ENCODE data around the gene PLA2G4B. TPM values are rescaled to one million over a fixed set of nuclear protein-coding genes. Genes with fewer than 3 reads are reported as not detected.

Gene PLA2G4B
- total and polyA plus RNA-seq, 10 of the 15 experiments (the other 5 are each of a cell fraction or from before 2014, with no cell fraction given): 0.22 to 6.6 (median 2.9) TPM

DNA sequence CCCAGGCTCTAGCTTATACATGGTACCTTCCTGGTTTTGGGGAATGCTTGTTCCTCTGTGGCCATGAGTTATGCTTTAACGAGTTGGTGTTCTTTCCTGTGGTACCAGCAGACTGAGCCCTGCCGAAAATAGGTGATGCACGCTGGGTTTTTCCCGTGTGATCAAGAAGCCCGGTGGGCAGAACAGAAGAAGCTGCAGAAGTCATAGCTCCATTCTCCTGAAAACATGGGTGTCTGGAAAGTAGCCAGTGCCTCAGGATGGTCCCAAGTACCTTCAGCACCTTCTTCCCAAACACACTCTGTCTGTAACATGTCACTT, 39.2 kb upstream of the PLA2G4B start:
- BruUV-seq (replicated peaks): no TSS peak
- intact Hi-C loops (cut with micrococcal nuclease; ENCODE audit: unreplicated experiment): no loop called here
- POLR2A ChIA-PET: interaction anchor here (0.6 to 7.0 kb wide), 4 partner anchors 8 to 942 kb away, joined by 3 to 32 read pairs (median 5); partner anchors contain the start of gene MAPKBP1
- RAD21 ChIA-PET (ENCODE audit: unreplicated experiment): interaction anchor here (0.9 to 2.7 kb wide), 6 partner anchors 11 to 26 kb away, joined by 3 to 41 read pairs (median 4); partner anchors contain the start of gene MAPKBP1
- no peaks in the 10 kb centered on the region for H3K27me3 ChIP-seq (replicated peaks in 1 of 2; ENCODE audit: control insufficient read depth in 2 of 2, insufficient read depth in 2 of 2, low read length in 1 of 2)
- WGBS (ENCODE audit: insufficient coverage, insufficient replicate concordance, low lambda C conversion rate, missing lambda C conversion rate): 3% methylated on average over 5 of the region's 5 CpGs
- in situ Hi-C loops (cut with MboI): no loop called here
- peak overlapping the region; percentile 34; the same call in 1 of the 2 replicates for H3K4me2 ChIP-seq (ENCODE audit: control insufficient read depth, insufficient read depth)
- H4K20me1 ChIP-seq (ENCODE audit: control insufficient read depth, insufficient read depth): no peaks in the 10 kb centered on the region
- TF ChIP-seq KAT2A (conservative IDR thresholded peaks at IDR 0.05; ENCODE audit: control insufficient read depth, low read depth, low read length): no peak
- 0 out of 2 replicates have a peak, but pooled peaks have one; percentile 11 for TF ChIP-seq NR2F1 (conservative IDR thresholded peaks at IDR 0.05)
- 0 out of 2 replicates have a peak, but pooled peaks have one; percentile 22 for TF ChIP-seq IKZF1 (conservative IDR thresholded peaks at IDR 0.05)
- TF ChIP-seq, protein P1, sequence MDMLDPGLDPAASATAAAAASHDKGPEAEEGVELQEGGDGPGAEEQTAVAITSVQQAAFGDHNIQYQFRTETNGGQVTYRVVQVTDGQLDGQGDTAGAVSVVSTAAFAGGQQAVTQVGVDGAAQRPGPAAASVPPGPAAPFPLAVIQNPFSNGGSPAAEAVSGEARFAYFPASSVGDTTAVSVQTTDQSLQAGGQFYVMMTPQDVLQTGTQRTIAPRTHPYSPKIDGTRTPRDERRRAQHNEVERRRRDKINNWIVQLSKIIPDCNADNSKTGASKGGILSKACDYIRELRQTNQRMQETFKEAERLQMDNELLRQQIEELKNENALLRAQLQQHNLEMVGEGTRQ (IDR thresholded peaks at IDR 0.05; ENCODE audit: borderline replicate concordance, low read depth, low read length): no peak
- H3K79me2 ChIP-seq (ENCODE audit: control insufficient read depth, insufficient read depth, low read length): peaks cover 5% of the 10 kb centered on the region
- ATAC-seq (peak; percentile 62; the same call in 1 of the 3 replicates), FAIRE-seq (peak; percentile 74), DNase-seq (ENCODE audit: low read depth, low spot score) (peak; percentile 50)
- CTCF ChIA-PET: interaction anchor here (0.7 to 5.7 kb wide), 4 partner anchors 10 to 25 kb away, joined by 3 to 66 read pairs (median 4); partner anchors contain the start of gene MAPKBP1
- SMC1A ChIA-PET (ENCODE audit: uncharacterized antibody, unreplicated experiment): interaction anchor here (0.6 to 5.9 kb wide), 7 partner anchors 9 to 26 kb away, joined by 3 to 72 read pairs (median 6); partner anchors contain the start of gene MAPKBP1
- 0 out of 2 replicates have a peak overlapping the region, but pooled peaks have one; percentile 29 for H3K9ac ChIP-seq (ENCODE audit: control insufficient read depth, insufficient read depth, low read length)
- no peaks in the 10 kb centered on the region; the same call in 2 of the 3 replicates for H3K9me3 ChIP-seq (replicated peaks; ENCODE audit: control insufficient read depth, insufficient read depth, low read length)
- peaks cover 0 to 4% of the 10 kb centered on the region in 2 experiments; a peak in 2 of 4 replicates for H3K36me3 ChIP-seq (ENCODE audit: control insufficient read depth in 2 of 2, insufficient read depth in 2 of 2, low read length in 1 of 2)
- H3K4me1 ChIP-seq (ENCODE audit: control insufficient read depth, insufficient read depth, low read length): peaks cover 26% of the 10 kb centered on the region
- H3K27ac ChIP-seq (ENCODE audit: control insufficient read depth, insufficient read depth): 0 out of 2 replicates have a peak overlapping the region, but pooled peaks have one; percentile 3
- H2AFZ ChIP-seq (ENCODE audit: control insufficient read depth, low read depth, low read length): peak overlapping the region; percentile 30; the same call in 1 of the 2 replicates
- no peak overlapping the region for H3K4me3 ChIP-seq

DNA sequence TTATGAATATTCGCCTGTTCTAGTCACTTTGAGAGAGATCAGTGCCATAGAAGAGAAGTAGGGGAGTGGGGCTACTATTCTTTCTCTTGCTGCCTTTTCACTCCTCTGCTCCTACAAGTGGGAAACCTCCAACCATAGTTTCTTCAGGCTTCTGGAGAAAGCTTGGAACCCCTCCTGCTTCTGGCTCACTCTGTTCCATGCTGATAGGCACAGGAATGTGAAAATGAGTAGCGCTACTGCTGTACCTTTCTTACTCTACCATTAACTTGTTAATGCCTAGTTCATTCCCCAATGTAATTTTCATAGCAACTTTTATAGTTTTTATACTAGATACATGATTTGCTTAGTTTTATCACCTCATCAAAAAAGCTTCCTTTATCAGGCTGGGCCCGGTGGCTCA, 37.5 kb upstream of the PLA2G4B start:
- Histone ChIP-seq H3K27me3 (replicated peaks in 1 of 2; ENCODE audit: control insufficient read depth in 2 of 2, insufficient read depth in 2 of 2, low read length in 1 of 2) (no peaks in the 10 kb centered on the region), H3K9me3 (replicated peaks; ENCODE audit: control insufficient read depth, insufficient read depth, low read length) (no peaks in the 10 kb centered on the region; the same call in 2 of the 3 replicates), H3K4me2 (ENCODE audit: control insufficient read depth, insufficient read depth) (no peak overlapping the region), H3K4me3 (no peak overlapping the region), H4K20me1 (ENCODE audit: control insufficient read depth, insufficient read depth) (no peaks in the 10 kb centered on the region), H3K79me2 (ENCODE audit: control insufficient read depth, insufficient read depth, low read length) (no peaks in the 10 kb centered on the region; the same call in 1 of the 2 replicates), H2AFZ (ENCODE audit: control insufficient read depth, low read depth, low read length) (no peak overlapping the region), H3K9ac (ENCODE audit: control insufficient read depth, insufficient read depth, low read length) (no peak overlapping the region), H3K27ac (ENCODE audit: control insufficient read depth, insufficient read depth) (no peak overlapping the region), H3K4me1 (ENCODE audit: control insufficient read depth, insufficient read depth, low read length) (peaks cover 20% of the 10 kb centered on the region), H3K36me3 (ENCODE audit: control insufficient read depth in 2 of 2, insufficient read depth in 2 of 2, low read length in 1 of 2) (peaks cover 0 to 4% of the 10 kb centered on the region in 2 experiments; a peak in 2 of 4 replicates)
- intact Hi-C loops (cut with micrococcal nuclease; ENCODE audit: unreplicated experiment): no loop called here
- no peak for FAIRE-seq
- ATAC-seq: no peak
- 97% methylated on average over 3 of the region's 3 CpGs for WGBS (ENCODE audit: insufficient coverage, insufficient replicate concordance, low lambda C conversion rate, missing lambda C conversion rate)
- in situ Hi-C loops (cut with MboI): no loop called here
- no TSS peak for BruUV-seq (replicated peaks)
- ChIA-PET SMC1A (ENCODE audit: uncharacterized antibody, unreplicated experiment) (interaction anchor here (0.6 to 5.9 kb wide), 3 partner anchors 11 to 252 kb away, joined by 3 to 72 read pairs (median 7); partner anchors contain the start of gene MAPKBP1), POLR2A (interaction anchor here (0.9 to 7.0 kb wide), 2 partner anchors 24 to 27 kb away, joined by 3 to 32 read pairs; partner anchors contain the start of gene MAPKBP1), CTCF (interaction anchor here (0.7 to 5.7 kb wide), 5 partner anchors 9 to 244 kb away, joined by 3 to 66 read pairs (median 5); partner anchors contain the start of gene MAPKBP1), RAD21 (ENCODE audit: unreplicated experiment) (interaction anchor here (1.1 to 2.7 kb wide), 3 partner anchors 10 to 28 kb away, joined by 3 to 41 read pairs (median 7); partner anchors contain the start of gene MAPKBP1)
- DNase-seq (ENCODE audit: low read depth, low spot score): no peak
- TF ChIP-seq RBBP5 (conservative IDR thresholded peaks at IDR 0.05) (no peak), NFIC (IDR thresholded peaks at IDR 0.05; ENCODE audit: low read depth, low read length) (no peak), HDAC6 (IDR thresholded peaks at IDR 0.05; ENCODE audit: unreplicated experiment) (no peak), MEF2B (IDR thresholded peaks at IDR 0.05; ENCODE audit: partially characterized antibody, poor library complexity, severe bottlenecking) (no peak), CHD4 (IDR thresholded peaks at IDR 0.05) (no peak)
- TF ChIP-seq, protein P2, sequence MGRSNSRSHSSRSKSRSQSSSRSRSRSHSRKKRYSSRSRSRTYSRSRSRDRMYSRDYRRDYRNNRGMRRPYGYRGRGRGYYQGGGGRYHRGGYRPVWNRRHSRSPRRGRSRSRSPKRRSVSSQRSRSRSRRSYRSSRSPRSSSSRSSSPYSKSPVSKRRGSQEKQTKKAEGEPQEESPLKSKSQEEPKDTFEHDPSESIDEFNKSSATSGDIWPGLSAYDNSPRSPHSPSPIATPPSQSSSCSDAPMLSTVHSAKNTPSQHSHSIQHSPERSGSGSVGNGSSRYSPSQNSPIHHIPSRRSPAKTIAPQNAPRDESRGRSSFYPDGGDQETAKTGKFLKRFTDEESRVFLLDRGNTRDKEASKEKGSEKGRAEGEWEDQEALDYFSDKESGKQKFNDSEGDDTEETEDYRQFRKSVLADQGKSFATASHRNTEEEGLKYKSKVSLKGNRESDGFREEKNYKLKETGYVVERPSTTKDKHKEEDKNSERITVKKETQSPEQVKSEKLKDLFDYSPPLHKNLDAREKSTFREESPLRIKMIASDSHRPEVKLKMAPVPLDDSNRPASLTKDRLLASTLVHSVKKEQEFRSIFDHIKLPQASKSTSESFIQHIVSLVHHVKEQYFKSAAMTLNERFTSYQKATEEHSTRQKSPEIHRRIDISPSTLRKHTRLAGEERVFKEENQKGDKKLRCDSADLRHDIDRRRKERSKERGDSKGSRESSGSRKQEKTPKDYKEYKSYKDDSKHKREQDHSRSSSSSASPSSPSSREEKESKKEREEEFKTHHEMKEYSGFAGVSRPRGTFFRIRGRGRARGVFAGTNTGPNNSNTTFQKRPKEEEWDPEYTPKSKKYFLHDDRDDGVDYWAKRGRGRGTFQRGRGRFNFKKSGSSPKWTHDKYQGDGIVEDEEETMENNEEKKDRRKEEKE (IDR thresholded peaks at IDR 0.05): no peak

Data from GM12878 (cell line).